Fibroblast of lung (primary cell): ENCODE results near the gene C2.

Experiments
- CTCF ChIP-seq, 2 donors: IDR thresholded peaks in 1 of 2; conservative IDR thresholded peaks in 1 of 2; 1 replicate in 1 of 2; 2 replicates in 1 of 2; pipeline ENCODE4 v1.5.1; 2011 to 2012; ENCODE audit warnings: low read length in 2 of 2, control low read depth in 1 of 2, inconsistent platforms in 1 of 2, low read depth in 1 of 2, mild to moderate bottlenecking in 1 of 2
- EZH2 ChIP-seq: IDR thresholded peaks from 2 replicates; pipeline ENCODE4 v1.5.1; 2012; ENCODE audit warnings: low read length, control low read depth, mild to moderate bottlenecking; ENCODE audit errors: missing control alignments

GRCh38 chr6:31977816-31978431, 50.4 kb downstream of the C2 start:
- TF ChIP-seq CTCF (conservative IDR thresholded peaks at IDR 0.05 in 1 of 2, IDR thresholded peaks at IDR 0.05 in 1 of 2; ENCODE audit: low read depth in 1 of 2, low read length in 2 of 2): no peak
- TF ChIP-seq EZH2: no peak
